HG02588 (cell line): Measurements from ENCODE around the gene ZNF124.
"Not testable (repeated sequence)": the region's sequence is repeated elsewhere in the genome, so short reads cannot be mapped to it uniquely, and the experiment has no call there.

Experiments used
- ATAC-seq: cut with Tn5 transposase; IDR thresholded peaks from one replicate; pipeline ENCODE4 v1.9.1; 2021; ENCODE audit warnings: mild to moderate bottlenecking, moderate library complexity; ENCODE audit not compliant: unreplicated experiment

Gene ZNF124

DNA sequence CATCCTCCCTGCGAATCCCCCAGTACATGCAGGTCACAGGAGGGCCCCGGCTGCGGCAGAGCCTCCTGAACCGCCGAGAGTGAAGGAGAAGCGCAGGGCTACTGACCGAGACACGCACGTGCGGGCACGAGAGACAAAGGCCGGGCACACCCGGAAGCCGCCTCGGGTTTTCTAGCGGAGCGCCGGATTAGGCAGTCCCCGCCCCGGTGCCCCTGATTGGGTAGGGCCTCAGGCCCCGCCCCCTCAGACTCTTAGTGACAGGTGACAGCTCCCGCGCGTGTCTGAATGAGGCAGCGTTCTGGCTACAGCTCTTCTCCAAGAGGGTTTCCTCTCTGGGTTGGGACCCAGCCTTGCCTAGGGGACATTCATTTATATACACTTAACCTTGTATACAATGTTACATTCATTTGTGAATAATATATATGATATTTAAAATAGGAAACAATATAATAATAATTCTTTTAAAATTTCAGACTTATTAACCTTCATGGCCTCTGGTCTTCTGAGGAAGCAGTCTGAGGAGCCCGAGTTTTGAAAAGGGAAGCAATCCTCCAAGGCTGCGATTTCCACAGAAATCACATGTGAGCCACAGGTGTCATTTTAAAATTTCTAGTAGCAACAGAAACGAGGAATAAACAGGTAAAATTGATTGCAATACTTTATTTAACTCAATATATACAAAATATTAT, at the start of gene ZNF124:
Gene ZNF124 (minus strand): TSS at position 146 of the 689 bp plus-strand sequence. CDS start 143 bp downstream, at position 3.
- ATAC-seq = peak; percentile 98

DNA sequence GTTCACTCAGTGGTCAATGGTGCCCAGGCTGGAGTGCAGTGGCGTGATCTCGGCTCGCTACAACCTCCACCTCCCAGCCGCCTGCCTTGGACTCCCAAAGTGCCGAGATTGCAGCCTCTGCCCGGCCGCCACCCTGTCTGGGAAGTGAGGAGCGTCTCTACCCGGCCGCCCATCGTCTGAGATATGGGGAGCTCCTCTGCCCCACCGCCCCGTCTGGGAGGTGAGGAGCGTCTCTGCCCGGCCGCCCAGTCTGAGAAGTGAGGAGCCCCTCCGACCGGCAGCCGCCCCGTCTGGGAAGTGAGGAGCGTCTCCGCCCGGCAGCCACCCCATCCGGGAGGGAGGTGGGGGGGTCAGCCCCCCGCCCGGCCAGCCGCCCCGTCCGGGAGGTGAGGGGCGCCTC, 48.5 kb upstream of the ZNF124 start:
- ATAC-seq = not testable (repeated sequence)

DNA sequence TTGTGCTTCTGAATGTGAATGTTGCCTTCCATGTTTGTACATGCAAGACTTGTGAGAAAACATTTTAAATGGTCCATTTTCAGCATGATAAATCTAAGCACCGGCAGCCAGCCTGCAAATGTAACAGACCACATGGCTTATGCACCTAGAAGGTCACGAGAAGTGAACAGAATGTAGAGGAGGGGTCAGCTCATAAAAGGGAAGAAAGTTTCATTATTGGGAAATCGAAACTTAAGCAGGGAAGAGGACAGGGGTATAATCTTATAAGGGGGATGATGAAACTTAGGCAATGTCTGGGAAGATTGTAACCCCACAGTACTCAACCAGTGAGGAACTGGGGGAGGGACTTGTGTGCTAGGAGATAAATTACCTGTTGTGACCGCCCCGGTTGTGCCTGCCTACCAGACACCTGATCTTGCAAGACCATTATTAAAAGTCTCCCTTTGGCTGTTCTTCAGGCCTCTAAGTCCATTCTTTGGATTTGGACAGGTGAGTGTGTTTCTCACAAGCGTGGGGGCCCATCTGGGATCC, 46.4 kb upstream of the ZNF124 start:
- no peak for ATAC-seq

DNA sequence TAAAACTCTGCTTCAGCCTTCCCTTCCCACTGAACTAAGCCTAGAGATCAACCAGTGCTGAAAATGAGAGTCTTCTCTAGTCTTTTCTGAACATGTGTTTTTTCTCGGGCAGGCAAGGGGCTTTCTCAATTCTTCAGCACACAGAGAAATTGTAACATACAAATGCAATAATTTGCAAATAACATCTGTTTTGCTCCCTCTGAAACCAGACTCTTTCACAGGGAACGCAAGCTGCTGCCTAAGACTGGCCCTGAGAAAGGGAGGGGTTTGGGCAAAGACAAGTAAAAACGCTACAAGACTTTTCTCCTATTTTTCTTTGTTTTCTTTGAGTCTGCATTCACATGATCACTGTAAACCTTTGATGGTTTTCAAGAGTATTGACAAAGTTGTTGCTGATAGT, 44.4 kb upstream of the ZNF124 start:
- ATAC-seq = no peak

DNA sequence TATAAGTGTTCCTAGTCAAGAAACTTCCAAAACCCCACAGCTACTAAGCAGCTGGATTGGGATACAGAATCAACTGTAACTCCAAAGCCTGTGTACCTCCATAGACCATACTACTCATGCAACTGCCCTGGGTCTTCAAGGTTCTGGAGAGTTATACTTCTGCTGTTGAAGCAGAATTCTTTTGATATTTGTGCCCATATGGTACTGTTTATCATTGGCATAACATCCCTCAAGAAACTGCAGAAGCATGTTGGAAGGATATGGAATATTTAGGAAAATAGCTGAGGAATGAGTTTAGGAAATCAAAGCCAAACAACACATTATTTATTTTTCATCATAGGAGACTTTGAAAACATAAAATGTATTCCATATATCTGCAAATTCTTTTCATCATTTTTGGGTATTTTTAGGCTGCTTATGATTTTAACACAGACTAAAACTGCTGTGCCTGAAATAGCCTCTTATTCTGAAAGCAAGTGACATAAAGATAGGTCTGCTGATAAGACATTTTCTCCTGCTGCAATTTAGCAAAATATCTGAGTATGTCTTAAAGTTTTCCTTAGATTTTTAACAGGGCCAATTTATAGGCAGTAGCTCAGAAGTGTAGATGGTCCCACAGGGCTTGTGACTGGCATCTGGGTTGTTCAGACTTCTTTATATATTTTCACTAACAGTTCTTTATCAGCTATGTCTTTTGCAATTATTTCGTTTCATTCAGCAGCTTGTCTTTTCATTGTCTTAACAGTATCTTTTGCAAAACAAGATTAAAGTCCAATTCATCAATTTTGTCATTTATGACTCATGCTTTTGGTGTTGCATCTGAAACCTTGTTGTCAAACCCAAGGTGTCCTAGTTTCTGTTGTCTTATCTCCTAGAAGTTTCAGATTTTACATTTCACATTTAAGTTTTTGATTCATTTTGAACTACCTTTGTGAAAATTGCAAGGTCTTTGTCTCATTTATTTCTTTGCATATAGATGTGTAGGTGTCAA, 41.1 kb upstream of the ZNF124 start:
- ATAC-seq = no peak

DNA sequence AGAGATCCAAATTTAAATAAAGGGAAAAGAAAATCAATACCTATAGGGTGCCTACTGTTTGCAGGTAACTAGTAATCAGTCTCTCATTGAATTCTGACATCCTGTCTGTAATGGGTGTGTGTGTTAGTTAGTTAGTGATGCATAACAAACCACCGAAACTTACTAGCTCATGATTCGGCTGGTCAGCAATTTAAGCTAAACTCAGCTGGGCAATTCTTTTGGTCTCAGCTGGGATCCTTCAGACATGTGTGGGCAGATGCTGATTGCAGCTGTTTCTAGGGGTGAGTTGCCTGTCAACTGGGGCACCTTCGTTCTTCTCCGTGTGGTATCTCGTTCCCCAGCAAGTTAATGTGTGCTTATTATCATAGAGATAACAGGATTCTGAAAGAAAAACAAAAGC, 40.2 kb upstream of the ZNF124 start:
- peak; percentile 61 for ATAC-seq

DNA sequence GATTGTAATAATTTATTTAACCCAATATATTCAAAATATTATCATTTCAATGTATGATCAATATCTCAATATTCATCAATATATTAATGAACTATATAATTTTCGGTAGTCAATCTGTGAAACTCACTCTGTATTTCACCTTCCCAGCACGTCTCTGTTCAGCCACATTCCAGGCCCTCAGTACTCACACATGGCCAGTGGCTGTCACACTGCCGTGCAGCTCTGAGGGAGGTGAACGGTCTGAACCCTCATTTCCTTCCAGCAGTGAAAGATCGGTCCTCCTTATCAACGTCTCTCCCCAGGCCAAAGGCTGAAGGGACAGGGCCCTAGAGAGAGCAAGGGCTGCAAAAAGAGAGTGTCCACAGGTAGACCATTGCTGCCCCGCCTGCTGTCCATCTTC, 39.5 kb upstream of the ZNF124 start:
- ATAC-seq = no peak

DNA sequence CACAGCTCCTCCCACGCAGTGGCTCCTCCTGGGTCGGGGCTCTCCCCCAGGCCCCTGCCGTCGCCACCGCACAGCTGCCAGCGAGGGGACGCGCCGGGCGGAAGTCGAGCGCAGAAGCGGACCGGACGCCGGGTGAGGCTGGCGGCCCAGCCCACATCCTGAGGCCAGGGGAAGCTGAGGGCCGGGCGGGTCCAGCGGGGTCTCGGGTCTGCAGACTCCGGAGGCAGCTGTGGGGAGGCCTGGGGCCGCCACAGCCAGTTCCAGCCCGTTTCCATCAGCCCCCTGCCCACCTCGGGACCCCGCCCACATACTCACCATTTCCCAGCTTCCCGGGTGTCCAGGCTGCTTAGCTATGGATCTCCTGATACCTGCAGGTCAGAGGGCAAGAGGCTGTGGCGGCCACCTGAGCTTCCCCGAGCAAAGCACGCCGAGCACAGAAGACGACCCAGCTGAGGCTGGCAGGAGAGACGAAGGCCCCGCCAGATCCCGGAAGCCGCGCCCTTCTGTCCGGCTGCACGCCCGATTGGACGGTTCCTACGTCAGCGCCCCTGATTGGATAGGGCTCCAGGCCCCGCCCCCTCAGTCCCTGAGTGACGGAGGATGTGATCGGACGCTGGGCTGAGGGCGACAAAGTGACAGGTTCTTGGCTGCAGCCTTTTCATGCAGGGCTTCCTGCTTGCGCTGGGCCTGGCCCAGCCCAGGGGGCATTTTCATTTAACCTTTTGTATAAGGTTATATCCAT, 38.7 kb upstream of the ZNF124 start:
- ATAC-seq = peak; percentile 88

DNA sequence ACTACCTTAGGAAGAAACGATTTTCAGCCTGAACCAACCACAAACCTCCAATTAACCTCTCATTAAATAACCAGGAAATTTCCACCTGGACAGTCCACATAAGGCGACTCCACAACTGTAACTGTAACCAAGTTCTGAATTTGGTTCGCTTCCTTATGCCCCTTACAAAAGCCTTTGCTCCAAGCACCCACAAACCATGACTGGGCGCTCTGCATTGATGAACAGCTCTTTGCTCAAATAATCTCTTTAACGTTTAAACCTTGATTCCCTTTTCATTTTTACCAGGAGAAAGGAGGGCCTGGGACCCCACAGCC, 38.2 kb upstream of the ZNF124 start:
- ATAC-seq = peak; percentile 1

DNA sequence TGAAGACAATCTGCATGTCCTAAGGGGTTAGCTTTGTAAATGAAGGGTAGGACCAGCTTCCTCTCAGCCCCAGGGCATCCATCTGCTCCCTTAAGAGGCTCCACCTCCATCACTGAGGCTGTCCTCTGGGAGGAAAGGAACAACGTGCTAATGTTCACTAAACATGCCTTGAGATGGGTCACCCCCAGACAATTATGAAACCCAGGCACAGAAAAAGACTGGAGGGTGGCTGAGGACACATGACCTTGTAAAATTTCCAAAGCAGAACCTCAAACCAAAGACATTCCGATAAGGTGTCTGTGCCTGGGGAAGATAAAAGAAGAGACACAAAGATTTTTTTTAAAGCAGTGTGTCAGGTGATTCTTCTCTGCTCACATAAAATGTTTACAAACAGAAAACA, 37.6 kb upstream of the ZNF124 start:
- no peak for ATAC-seq

DNA sequence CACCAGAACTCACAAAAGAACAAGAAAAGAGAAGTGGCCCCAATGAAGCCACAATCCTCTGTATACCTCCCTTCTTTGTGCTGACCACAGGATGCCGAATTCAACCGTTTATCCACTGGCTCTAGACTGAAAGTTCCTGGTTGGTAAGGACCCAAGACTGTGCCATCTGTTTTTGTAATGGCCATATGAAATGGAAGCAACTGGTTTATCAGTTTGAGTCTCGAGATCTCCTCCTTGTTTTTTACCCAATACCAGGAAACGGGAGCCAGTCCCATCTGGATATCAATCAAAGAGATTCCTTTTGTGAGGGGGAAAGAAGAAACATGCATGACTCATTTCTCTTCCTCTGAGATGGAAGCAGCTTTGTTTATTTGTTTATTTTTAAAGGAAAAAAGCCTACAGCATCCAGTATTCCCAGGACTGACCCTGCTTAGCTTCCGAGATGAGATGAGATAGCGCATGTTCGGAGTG, 32.4 kb upstream of the ZNF124 start:
- no peak for ATAC-seq

DNA sequence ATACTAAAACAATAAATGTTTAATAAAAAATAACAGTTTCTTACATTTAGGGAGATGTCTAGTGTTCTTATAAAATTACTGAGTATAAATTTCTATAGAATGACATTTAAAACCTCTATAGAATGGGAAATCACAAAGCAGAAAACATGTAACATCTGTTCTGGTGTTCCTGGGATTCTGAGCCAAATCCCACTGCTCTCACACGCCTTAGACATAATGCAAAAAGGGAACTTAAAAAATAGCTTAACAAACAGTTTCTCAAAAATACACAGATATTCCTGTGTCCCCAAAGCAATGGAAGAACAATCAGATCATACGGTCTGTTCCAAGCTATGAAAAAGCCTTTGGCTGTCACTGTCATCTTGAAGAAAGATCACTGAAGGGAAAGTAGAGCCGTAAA, 27.0 kb upstream of the ZNF124 start:
- ATAC-seq = no peak

DNA sequence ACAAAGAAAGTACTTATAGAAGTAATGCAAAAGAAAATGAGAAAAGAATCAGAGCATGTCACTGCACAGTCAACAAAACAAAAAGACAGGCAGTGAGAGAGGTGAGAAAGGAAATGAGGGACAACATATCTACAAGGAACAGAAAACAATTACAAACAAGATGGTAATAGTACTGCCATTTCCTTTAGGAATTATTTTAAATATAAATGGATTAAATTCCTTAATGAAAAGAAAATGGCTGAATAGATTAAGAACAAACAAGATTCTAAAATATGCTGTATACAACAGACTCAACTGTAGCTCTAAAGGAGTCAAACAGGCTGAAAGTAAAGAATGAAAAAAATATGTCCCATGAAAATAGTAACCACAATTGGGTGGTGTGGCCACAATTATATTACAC, 22.1 kb upstream of the ZNF124 start:
- ATAC-seq = no peak

DNA sequence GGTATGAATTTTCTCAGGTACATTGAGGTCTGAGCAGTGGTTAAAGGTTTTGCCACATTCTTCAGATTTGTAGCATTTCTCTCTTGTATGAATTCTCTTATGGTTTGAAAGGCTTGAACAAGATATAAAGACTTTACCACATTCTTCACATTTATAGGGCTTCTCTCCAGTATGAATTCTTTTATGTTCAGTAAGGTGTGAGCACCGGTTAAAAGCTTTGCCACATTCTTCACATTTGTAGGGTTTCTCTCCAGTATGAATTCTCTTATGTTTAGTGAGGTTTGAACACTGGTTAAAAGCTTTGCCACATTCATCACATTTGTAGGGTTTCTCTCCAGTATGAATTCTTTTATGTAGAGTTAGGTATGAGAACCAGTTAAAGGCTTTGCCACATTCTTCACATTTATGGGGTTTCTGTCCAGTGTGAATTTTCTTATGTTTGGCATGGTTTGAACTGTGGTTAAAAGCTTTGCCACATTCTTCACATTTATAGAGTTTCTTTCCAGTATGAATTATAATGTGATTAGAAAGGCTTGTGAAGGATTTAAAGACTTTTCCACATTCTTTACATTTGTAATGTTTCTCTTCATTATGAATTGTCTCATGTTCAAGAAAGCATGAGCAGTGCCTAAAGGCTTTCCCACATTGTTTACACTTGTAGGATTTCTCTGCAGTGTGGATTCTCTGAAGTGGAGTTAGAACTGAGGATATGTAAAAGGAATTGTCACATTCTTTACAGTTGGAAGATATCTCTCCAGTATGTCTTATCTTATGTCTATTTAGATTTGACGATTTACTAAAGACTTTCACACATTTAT, 18.4 kb upstream of the ZNF124 start:
- ATAC-seq = no peak

DNA sequence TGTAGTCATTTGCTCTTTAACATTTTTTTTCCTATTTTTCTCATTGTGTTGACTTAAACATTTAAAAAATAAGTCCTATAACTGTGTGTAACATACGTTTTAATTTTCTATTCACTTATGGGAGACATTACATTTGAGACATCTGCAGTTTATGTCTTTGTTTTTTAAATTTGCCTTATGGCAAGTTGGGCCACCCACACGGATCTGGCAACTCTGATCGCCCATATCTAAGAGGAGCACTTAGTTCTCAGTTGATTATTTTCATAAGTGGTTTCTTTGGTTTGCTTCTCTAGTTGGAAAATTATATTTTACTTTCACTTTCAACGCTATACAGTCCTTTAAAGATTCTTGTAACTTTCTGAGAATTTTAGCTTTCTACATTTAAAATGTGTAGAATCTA, 13.8 kb upstream of the ZNF124 start:
- ATAC-seq = no peak

DNA sequence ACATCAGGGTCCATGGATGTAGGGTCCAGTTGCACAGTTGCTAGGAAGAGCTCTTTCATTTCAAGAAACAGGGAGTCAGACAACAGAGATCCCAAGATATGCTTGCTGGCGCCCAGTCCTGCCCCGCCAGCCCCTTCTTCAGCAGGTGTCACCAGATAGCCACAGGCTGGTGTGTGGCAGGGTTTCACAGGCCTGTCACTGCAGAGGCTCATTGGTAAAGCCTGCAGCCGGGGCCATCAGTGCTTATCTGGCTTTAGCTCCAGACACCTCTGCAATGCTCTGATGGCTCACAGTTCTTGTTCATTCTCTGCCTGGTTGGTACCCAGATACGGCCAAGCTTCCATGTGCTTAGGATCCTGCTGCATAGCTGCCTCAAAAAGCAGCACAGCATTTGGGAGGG, 12.4 kb upstream of the ZNF124 start:
- no peak for ATAC-seq

DNA sequence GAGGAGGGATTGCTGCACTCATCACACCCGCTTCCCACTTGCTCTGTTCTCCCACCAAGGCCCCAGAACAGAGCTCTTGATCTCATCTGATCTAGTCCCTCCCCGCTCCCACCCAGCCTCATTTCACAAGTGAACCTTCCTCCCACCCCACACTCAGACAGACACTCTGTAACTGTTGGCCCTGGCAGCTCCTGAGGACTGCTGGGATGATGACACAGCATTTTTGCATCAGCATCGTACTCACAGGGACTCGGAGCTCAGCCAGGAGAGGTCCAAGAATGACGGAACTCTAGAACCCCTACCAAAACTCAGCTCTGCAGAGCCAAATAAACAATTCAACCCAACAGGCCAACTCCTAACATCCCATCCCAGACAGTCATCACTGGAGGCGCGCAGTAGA, 11.2 kb upstream of the ZNF124 start:
- no peak for ATAC-seq

DNA sequence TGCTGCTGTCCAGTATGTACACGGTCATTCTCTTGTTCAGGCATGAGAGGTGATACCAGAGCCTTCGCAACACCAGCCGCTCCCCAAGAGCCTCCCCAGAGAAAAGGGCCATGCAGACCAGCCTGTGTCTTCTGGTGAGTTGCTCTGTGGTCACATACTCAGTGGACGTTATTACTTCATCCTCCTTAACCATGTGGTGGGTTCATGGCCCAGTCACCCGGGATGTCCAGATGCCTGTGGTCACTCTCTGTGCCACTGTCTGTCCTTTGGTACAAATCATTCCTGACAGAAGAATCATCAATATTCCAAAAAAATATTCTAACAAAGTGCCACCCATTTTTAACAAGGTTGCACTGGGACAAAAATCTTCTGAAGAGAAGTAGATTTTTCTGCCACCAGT, 8.8 kb upstream of the ZNF124 start:
- no peak for ATAC-seq

DNA sequence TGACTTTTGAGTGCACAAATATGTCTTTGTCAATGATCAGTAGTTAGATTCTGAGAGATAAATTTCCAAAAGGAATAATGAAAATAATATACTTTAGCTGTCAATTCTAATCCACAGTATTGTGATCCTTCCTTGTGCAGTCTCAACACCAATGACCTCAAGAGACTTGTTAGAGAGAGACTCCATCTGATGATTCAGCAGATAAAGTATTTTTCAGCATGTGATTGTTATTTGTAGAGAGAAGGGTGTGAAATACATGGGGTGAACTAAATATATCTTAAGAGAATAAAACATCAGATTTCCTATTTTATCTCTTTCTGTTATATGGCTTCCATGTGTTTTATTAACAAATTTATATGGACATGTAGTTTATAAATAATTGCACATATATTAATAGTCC, 5.9 kb upstream of the ZNF124 start:
- ATAC-seq = no peak

DNA sequence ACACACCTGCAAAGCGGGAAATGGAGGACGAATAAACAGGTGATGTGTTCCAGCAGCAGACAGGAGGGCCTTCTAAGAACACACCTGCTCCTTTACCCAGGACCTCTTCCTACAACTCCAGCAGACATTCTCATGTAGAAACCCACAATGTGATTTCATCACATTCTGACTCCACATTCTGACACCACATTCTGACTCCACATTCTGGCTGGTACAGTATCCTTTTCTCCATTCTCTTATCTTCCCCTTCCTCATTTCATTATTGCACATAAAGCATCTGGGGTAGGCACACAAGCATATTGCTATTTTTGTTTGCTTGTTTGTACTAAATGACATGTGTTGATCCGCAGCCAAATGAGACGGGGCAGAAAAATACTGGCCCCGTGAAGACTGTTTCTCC, 3.6 kb upstream of the ZNF124 start:
- no peak for ATAC-seq
